Peyer's patch (tissue), 4 donors: ENCODE data around the gene STEAP3.

Experiments
- CTCF ChIP-seq, 6 experiments: fragments of 450-650 bp in 4 of 6; fragments of 200-600 bp in 2 of 6; sonication (generic) in 1 of 6; IDR thresholded peaks; one replicate each; pipeline ENCODE4 v1.5.1; 2017 to 2019; ENCODE audit warnings: antibody characterized with exemption in 6 of 6, mild to moderate bottlenecking in 3 of 6, moderate library complexity in 1 of 6
- POLR2A ChIP-seq, 2 donors: fragments of 450-650 bp; IDR thresholded peaks; one replicate each; pipeline ENCODE4 v1.5.1; 2017; ENCODE audit warnings: antibody characterized with exemption in 2 of 2, mild to moderate bottlenecking in 2 of 2, moderate library complexity in 2 of 2

- TF ChIP-seq CTCF (IDR thresholded peaks at IDR 0.05) (no peak), POLR2A (IDR thresholded peaks at IDR 0.05) (no peak)
Measured at GRCh38 chr2:119230219-119231185, 6.9 kb downstream of the STEAP3 start.
